MM.1S (cell line): Measurements from ENCODE around the gene DISP3.

Experiments
- DNase-seq: peaks from one replicate; pipeline ENCODE4 v3.0.0-alpha.2; 2015
- H2AFZ ChIP-seq: fragments of 300-600 bp; sonication (generic); 2 replicates; pipeline ENCODE4 v1.6.0; 2016; ENCODE audit warnings: antibody characterized with exemption, low read length
- H3F3A ChIP-seq: fragments of 300-600 bp; sonication (generic); 2 replicates; pipeline ENCODE4 v1.6.1; 2016; ENCODE audit warnings: mild to moderate bottlenecking, antibody characterized with exemption, low read length, moderate library complexity, mixed read lengths; ENCODE audit not compliant: insufficient read depth
- H3K27ac ChIP-seq: fragments of 300-600 bp; sonication (generic); 2 replicates; pipeline ENCODE4 v1.5.1; 2016; ENCODE audit warnings: mild to moderate bottlenecking, low read length
- H3K27me3 ChIP-seq: fragments of 300-600 bp; sonication (generic); replicated peaks from 2 replicates; pipeline ENCODE4 v1.6.0; 2016; ENCODE audit warnings: low read length; ENCODE audit not compliant: insufficient read depth
- H3K36me3 ChIP-seq: fragments of 300-600 bp; sonication (generic); replicated peaks from 2 replicates; pipeline ENCODE4 v1.6.1; 2016; ENCODE audit warnings: mild to moderate bottlenecking, low read length, mixed read lengths; ENCODE audit not compliant: insufficient read depth
- H3K4me1 ChIP-seq: fragments of 300-600 bp; sonication (generic); 2 replicates; pipeline ENCODE4 v1.6.1; 2016; ENCODE audit warnings: low read length, mixed read lengths
- H3K4me2 ChIP-seq: fragments of 300-600 bp; sonication (generic); 2 replicates; pipeline ENCODE4 v1.6.0; 2016; ENCODE audit warnings: low read depth, low read length
- H3K4me3 ChIP-seq: fragments of 300-600 bp; sonication (generic); 2 replicates; pipeline ENCODE4 v1.5.1; 2016; ENCODE audit warnings: low read length, mixed read lengths
- H3K79me2 ChIP-seq: fragments of 300-600 bp; sonication (generic); 2 replicates; pipeline ENCODE4 v1.6.1; 2016; ENCODE audit warnings: mixed run types, low read length, mixed read lengths
- H3K9ac ChIP-seq: fragments of 300-600 bp; sonication (generic); 2 replicates; pipeline ENCODE4 v1.6.1; 2016; ENCODE audit warnings: low read length, mixed read lengths
- H3K9me2 ChIP-seq: fragments of 300-600 bp; sonication (generic); replicated peaks from 2 replicates; pipeline ENCODE4 v1.6.1; 2016; ENCODE audit warnings: mild to moderate bottlenecking, low read length, mixed read lengths; ENCODE audit not compliant: insufficient read depth
- H3K9me3 ChIP-seq: fragments of 300-600 bp; sonication (generic); replicated peaks from 2 replicates; pipeline ENCODE4 v1.6.1; 2016; ENCODE audit warnings: mild to moderate bottlenecking, low read length, mixed read lengths; ENCODE audit not compliant: insufficient read depth
- H4K20me1 ChIP-seq: fragments of 300-600 bp; sonication (generic); 2 replicates; pipeline ENCODE4 v1.6.1; 2016; ENCODE audit warnings: mild to moderate bottlenecking, low read length, moderate library complexity, mixed read lengths; ENCODE audit not compliant: insufficient read depth
- EZH2 ChIP-seq: fragments of 300-600 bp; sonication (generic); optimal IDR thresholded peaks from 2 replicates; pipeline ENCODE3; 2017; ENCODE audit warnings: low read depth, mild to moderate bottlenecking, antibody characterized with exemption, low read length, mixed read lengths
- EZH2phosphoT487 ChIP-seq: fragments of 300-600 bp; sonication (generic); IDR thresholded peaks from 2 replicates; pipeline ENCODE4 v1.6.1; 2018; ENCODE audit warnings: antibody characterized with exemption, low read length
- TF ChIP-seq, protein P1 (sequence below): fragments of 300-600 bp; sonication (generic); IDR thresholded peaks from 2 replicates; pipeline ENCODE4 v1.5.1; 2016; ENCODE audit warnings: antibody characterized with exemption, low read length, mixed read lengths

DISP3 gene

DNA sequence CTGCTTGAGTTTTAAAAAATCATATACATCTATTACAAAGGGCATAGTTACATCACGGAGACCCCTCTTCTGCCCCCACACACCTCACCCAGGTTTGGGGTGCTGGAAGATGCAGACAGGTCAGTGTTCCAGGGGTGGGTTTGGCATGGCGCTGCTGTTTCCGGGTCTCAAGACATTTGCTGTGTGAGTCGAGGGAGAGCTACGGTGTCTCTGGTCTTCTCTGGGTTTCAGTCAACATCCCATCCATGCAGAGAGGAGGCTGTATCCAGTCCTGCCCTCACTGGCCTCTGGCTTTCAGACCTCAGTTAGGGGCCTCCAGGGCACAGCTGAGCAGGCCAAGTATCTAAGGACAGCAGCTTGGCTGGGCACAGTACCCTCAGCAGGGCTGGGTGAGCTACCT lies 28.6 kb upstream of the DISP3 start:
- no peaks in the 10 kb centered on the region for H3K4me1 ChIP-seq
- H3K9me3 ChIP-seq: no peaks in the 10 kb centered on the region
- no peak overlapping the region for H3K9ac ChIP-seq
- H3K9me2 ChIP-seq: no peaks in the 10 kb centered on the region
- H3K27me3 ChIP-seq: peaks cover 98% of the 10 kb centered on the region
- no peaks in the 10 kb centered on the region for H3F3A ChIP-seq
- TF ChIP-seq, protein P1, sequence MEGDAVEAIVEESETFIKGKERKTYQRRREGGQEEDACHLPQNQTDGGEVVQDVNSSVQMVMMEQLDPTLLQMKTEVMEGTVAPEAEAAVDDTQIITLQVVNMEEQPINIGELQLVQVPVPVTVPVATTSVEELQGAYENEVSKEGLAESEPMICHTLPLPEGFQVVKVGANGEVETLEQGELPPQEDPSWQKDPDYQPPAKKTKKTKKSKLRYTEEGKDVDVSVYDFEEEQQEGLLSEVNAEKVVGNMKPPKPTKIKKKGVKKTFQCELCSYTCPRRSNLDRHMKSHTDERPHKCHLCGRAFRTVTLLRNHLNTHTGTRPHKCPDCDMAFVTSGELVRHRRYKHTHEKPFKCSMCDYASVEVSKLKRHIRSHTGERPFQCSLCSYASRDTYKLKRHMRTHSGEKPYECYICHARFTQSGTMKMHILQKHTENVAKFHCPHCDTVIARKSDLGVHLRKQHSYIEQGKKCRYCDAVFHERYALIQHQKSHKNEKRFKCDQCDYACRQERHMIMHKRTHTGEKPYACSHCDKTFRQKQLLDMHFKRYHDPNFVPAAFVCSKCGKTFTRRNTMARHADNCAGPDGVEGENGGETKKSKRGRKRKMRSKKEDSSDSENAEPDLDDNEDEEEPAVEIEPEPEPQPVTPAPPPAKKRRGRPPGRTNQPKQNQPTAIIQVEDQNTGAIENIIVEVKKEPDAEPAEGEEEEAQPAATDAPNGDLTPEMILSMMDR: no peak
- no peak for TF ChIP-seq EZH2phosphoT487
- TF ChIP-seq EZH2: no peak
- no peak overlapping the region for H3K4me3 ChIP-seq
- no peak overlapping the region for H2AFZ ChIP-seq
- H4K20me1 ChIP-seq: no peaks in the 10 kb centered on the region
- no peaks in the 10 kb centered on the region for H3K36me3 ChIP-seq
- H3K4me2 ChIP-seq: no peak overlapping the region
- H3K27ac ChIP-seq: no peak overlapping the region
- DNase-seq: no peak
- H3K79me2 ChIP-seq: no peaks in the 10 kb centered on the region

DNA sequence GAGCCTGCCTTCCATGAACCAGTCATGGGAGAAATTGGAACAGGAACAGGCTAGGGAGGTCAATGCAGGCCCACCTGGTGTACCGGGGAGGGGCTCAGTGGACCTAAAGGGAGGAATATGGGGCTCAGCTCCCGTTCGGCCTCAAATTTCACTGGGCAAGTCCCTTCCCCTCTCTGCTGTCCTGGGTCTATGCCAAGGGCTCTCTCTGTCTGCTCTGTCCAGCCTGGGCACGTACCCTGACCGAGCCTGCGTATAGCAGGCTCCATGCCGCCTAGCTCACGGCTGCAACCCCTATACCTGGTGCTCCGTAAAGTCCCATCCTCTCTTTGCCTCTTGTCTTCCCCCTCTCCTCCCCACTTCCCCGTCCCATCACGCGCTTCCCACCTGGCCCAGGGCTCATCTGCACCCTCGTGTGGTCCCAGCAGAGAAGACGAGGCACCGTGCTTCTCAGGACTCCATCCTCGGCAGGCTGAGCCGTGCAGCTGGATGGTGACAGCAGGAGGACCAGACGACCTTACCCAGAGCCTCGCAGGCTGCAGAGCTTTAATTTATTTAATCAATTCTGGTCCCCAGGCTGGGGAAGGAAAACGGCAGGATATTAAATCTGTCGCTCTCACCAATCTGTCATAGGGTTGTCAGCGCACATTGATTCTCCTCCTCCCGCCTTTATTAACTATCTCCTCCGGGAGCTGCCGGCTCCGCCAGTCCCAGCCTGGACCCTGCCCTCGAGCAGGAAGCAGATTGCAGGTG lies 25.0 kb upstream of the DISP3 start:
- Histone ChIP-seq H3K4me3 (no peak overlapping the region), H3K4me2 (no peak overlapping the region), H3K36me3 (no peaks in the 10 kb centered on the region), H3K27me3 (peaks cover 99% of the 10 kb centered on the region), H3K27ac (no peak overlapping the region), H3K9me2 (no peaks in the 10 kb centered on the region), H3K79me2 (no peaks in the 10 kb centered on the region), H3F3A (no peaks in the 10 kb centered on the region), H3K9ac (no peak overlapping the region), H3K4me1 (no peaks in the 10 kb centered on the region), H4K20me1 (no peaks in the 10 kb centered on the region), H2AFZ (no peak overlapping the region), H3K9me3 (no peaks in the 10 kb centered on the region)
- TF ChIP-seq EZH2phosphoT487 (no peak), EZH2 (no peak)
- TF ChIP-seq, protein P1: no peak
- DNase-seq: no peak

DNA sequence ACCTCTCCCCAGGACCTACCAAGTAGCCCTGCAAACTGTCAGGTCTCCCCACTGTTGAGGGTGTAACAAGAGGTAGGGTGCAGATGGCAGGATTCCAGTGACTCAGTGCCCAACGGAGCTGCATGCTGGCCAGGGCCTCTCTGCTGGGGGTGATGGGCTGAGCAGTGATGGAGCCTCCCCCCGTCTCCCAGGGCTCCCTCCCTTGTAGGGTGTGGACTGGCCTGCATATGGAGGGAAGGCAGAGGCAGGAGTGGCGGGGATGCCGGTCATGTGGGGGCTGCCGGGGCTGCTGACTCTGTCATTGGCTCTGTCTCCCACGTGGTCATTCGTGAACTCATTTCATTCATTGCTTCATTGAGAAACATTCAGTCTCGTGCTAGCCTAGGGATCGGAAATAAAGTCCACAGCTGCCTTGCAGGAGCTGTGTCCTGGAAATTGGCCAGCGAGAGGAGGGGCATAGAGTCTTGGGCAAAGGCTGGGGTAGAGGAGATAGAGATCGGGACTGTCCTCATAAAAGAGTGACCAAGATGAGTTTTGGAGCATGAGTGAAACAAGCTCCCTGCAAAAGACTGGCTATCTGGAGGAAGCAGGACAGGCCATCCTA lies 22.9 kb upstream of the DISP3 start:
- H3K36me3 ChIP-seq: no peaks in the 10 kb centered on the region
- peaks cover 98% of the 10 kb centered on the region for H3K27me3 ChIP-seq
- no peak overlapping the region for H3K4me2 ChIP-seq
- TF ChIP-seq, protein P1: no peak
- TF ChIP-seq EZH2 (no peak), EZH2phosphoT487 (no peak)
- no peak for DNase-seq
- no peaks in the 10 kb centered on the region for H3K79me2 ChIP-seq
- H2AFZ ChIP-seq: no peak overlapping the region
- no peak overlapping the region for H3K27ac ChIP-seq
- H3K9ac ChIP-seq: no peak overlapping the region
- no peaks in the 10 kb centered on the region for H3K9me3 ChIP-seq
- no peaks in the 10 kb centered on the region for H4K20me1 ChIP-seq
- no peaks in the 10 kb centered on the region for H3K4me1 ChIP-seq
- no peaks in the 10 kb centered on the region for H3K9me2 ChIP-seq
- no peaks in the 10 kb centered on the region for H3F3A ChIP-seq
- H3K4me3 ChIP-seq: no peak overlapping the region
